AG08396 (cell line): ENCODE data around the gene NPFF.

Experiments used
- DNase-seq: peaks from one replicate; pipeline ENCODE4 v3.0.0; 2012; ENCODE audit warnings: low spot score, mixed read lengths

NPFF gene

DNA sequence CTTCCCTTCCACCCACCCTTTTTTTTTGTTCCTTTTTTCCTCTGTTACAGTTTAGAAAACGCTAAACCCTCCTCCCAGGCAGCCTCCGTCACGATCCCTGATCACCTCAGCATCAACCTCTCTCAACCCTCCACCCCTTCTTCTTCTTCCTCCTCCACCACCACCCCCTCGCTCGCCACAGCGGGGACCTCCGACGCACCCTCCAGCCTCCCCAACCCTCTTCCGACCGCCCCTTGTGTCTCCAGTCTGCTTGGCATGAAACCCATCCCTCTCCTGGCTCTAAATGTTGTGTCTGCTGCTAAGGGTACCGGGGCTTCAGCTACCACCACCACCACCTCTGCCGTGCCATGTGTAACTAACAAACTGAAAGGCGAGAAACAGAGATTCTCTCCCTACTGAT is 32.5 kb downstream of the NPFF start:
- no peak for DNase-seq

DNA sequence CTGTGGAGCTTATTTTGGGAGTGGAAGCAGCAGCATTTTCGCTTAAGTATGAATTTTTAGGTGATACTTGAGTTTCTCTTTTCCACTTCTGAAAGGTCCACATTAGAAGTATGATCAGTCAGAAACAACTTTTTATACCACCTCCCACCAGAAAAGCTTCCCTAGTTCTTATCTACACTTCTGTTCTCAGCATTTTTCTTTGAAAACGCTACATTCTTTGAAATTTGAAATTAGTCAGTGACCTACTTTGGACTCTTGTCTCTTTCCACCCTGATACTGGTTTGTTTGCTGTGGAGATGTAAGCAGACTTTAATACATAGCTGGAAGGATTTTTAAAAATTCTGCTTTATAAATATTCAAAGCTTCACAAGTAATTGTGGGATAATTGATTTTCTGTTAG is 33.2 kb downstream of the NPFF start:
- no peak for DNase-seq

DNA sequence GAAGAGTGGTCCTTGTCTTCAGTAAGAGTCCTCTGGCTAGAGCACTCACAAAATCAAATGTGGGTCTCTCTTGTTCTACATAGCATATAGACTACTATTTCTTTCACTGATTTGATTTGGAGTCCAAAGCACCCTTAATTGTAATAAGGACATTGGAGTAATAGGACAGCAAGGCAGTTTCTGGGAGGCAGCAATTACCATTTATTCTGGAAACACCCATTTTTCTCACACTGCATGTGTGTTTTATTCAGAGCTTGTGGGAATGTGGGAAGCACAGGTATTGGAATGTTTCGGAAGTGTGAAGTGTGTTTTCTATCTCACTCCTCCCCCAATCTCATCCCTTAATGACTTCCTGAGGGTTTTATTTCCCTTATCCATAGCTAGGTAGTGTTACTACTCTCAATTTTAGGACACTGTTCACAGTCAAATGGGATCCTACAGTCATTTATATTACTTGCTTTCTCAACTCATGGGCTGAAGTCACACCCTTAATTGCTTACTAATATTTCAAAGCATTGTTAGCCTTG is 35.2 kb downstream of the NPFF start:
- DNase-seq, result no peak

DNA sequence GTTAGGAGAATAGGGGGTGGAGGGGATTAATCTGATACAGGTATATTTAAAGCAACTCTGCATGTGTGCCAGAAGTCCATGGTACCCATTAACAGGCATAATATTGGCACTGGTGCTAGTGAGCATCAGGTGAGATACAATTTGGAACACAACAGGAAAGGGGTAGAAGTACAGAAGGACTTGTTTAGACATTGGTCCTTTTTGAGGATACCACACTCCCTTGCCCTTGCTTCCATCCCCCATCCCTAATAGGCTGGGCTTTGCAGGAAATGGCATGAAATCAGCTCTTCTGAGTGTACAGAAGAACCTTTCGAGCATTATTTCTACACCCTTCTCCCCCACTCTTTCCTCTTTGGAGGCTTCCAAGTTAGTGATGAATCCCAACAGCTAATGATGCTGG is 39.0 kb downstream of the NPFF start:
- no peak for DNase-seq

GRCh38 chr12:53467880-53468279 is 39.4 kb downstream of the NPFF start:
- no peak for DNase-seq

- DNase-seq, result no peak
Measured at GRCh38 chr12:53467082-53467481, 40.2 kb downstream of the NPFF start.

DNA sequence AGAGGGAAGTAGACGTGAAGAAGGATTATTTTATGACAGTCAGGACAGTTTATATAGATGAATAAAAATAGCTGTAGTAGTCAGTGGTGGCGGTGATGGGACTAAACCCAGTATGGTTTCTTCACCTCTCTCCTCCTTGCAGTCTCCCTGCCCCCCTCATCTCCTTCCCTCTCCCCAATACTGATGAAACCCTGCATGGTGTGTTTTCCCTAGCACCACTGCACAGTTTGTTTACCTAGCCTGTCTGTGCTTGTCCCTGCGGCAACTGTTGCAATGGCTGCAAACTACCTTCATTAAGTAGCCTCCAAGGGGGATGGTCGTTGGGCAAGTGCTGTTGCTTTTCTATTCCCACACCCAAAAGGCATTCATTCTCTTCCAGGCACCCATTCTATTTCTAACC is 40.6 kb downstream of the NPFF start:
- DNase-seq, result no peak

GRCh38 chr12:53465679-53466078 is 41.6 kb downstream of the NPFF start:
- DNase-seq, result no peak

DNA sequence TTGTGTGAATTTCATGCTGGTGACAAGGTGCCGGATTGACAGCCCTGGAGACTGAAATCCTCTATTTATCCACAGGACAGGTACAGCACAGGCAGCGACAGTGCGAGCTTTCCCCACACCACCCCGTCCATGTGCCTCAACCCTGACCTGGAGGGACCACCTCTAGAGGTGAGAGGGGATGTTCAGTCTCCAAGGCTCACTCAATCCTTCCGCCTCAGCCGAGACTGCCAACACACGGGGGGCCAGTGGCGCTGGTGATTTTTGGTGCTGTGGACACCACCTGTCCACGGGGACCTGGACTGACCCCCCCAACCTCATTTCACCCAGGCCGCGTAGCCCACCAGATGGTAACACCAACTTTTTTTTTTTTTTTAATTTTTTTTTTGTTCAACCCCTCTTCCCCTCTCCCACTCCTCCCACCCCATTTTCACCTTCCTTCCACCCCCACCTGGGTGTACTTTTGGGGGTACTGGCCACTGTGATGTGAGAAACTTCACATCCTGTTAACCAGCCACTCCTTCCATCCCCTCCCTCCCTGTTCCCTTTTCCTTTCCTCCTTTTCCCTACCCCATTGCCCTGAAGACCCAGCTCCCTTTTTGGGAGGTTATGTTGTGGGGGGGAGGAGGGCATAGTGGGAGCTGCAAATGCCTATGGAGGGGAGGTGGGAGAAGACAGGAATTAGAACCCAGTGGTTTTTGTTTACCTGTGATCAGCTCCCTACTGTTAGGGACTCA is 42.4 kb downstream of the NPFF start:
- no peak for DNase-seq

GRCh38 chr12:53463802-53464560 is 43.3 kb downstream of the NPFF start:
- no peak for DNase-seq

DNA sequence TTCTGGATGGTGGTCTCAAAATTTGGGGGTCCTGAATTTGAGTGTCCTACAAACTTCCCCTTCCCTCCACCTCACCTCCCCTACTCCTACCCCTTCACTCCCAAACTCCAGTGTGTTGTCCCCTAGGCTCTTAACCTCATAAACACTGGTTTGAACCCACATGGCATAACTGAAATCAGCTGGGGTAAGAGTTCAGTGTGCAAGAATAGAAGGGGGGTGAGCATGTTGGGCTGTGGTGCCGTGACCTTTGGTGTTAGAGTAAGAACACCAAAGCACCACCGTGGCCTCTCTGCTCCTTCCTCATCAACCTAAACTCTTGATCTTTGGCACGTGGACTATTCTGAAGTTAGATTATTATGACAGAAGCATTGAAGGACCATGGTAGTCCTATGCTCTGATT is 44.3 kb downstream of the NPFF start:
- DNase-seq, result no peak

- DNase-seq, result no peak
Measured at GRCh38 chr12:53461591-53461990, 45.7 kb downstream of the NPFF start.

DNA sequence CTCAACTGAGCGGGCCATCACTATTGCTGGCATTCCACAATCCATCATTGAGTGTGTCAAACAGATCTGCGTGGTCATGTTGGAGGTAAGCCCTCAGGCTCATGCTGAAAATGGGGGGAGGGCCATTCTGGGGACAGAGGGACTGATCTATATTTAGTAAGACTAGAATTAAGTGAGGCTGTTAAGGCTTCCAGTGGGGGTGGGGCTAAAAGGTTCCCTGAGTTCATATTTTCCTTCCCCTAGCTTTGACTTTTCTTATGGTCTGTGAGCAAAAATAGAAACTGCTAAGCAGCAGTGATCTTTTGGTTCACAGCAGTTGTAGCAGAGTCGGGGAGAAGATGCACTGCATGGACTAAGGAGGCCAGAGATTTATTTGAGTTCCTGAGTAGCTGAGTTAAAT is 46.2 kb downstream of the NPFF start:
- no peak for DNase-seq

DNA sequence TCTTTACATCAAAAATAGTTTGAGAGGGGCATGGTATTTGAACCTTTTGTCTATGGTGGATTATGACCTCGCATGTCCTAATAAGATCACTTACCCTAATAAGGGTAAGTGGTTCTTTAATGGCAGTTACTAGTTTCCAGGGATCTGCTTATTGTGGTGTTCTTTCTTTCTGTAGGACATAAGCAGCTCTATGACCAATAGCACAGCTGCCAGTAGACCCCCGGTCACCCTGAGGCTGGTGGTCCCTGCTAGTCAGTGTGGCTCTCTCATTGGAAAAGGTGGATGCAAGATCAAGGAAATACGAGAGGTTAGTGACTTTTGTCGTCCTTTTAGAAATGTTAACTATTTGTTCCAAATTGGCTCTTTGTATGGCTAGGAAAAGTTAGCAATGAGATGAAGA is 48.2 kb downstream of the NPFF start:
- no peak for DNase-seq
